SKM-1 treated with dmso at 0.1 percent for 144 hours (cell line): ENCODE measurements around the gene SLC4A1.

Experiments
- DNase-seq: peaks from one replicate; lab custom pipeline; 2025; ENCODE audit not compliant: unreplicated experiment; lab: John Stamatoyannopoulos, UW

SLC4A1 gene

GRCh38 chr17:44267818-44268490, at the start of gene SLC4A1:
TSS of gene SLC4A1 (minus strand) at chr17:44268135. CDS start at chr17:44262866, 5,269 bp downstream.
- DNase-seq, result no peak

GRCh38 chr17:44317545-44317944, 49.6 kb upstream of the SLC4A1 start:
- DNase-seq, result no peak

GRCh38 chr17:44315760-44316731, 48.1 kb upstream of the SLC4A1 start:
- DNase-seq, result no peak

GRCh38 chr17:44314869-44315661, 47.1 kb upstream of the SLC4A1 start:
- no peak for DNase-seq

GRCh38 chr17:44314524-44314868, 46.6 kb upstream of the SLC4A1 start:
- no peak for DNase-seq

DNA sequence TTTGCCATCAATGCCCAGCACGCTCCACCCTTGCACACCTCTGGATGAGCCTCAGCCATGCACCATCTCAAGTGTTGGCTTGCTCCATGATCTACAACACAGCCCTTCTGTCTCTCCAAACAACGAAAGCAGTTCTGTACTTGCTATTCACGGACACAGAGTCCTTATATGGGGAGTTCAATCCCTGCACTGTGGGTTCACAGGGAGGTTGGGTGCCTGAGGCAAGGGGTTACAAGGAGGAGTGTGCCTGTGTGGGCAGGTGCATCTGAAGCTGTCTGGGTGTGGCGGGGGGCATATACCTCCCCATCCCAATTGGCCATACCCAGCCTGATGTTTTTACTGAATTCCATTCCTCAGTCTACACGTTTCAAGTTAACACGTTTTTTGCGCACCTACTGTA, 46.1 kb upstream of the SLC4A1 start:
- no peak for DNase-seq

DNA sequence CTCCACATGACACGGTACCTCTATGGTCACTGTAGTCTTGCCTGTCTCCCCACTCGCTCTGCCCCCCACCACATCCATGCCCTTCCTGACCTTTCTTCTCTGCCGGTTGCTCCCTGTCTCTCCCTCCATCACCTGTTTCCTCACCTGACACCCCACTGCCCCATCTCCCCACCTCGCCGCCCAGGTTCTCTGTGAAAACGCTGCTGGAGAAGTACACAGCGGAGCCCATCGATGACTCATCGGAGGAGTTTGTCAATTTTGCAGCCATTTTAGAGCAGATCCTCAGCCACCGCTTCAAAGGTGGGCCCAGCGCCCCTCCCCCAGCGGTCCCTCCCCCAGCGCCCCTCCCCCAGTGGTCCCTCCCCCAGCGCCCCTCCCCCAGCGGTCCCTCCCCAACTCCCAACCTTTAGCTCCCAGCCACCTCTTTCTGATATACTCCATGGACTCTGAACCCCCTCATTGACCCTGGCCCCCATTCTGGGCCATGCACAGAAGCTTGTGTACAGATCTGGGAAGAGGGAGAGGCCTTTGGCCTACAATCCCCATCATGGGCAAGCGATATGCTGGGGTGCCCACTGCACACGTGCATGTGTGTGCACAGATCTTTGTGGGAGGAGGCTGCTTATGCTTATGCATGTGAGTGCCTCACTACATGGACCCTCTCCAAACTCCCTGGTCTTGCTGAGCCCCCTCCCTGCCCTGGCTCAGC, 44.6 kb upstream of the SLC4A1 start:
- DNase-seq, result no peak

DNA sequence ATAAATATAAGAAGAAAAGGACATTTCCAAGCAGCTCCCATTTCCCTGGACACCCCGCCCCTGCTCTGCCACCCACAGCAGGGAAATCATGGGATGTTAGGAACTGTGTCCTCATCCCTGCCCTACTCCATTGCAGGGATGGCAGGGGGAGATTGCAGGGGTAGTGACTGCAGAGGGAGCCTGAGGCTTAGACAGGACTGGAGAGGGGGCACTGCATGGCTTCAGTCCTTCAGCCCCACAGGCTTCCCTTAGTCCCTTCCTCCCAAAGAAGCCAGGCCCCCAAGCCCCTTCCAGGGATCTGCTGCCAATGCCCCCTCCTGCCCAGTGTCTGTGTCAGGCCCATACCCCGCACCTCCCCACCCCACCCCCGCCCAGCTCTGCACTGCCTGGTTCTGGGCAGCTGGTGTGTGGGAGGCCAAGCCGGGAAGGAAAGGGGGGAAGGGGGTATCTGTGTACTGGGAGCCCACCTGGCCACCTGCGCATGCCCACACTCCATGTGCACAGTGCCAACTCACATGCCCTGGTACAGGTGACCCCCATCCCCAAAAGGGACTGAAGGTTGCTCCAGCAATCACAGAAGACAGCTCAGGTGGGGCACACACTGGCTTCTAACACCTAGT, 43.7 kb upstream of the SLC4A1 start:
- DNase-seq, result no peak

DNA sequence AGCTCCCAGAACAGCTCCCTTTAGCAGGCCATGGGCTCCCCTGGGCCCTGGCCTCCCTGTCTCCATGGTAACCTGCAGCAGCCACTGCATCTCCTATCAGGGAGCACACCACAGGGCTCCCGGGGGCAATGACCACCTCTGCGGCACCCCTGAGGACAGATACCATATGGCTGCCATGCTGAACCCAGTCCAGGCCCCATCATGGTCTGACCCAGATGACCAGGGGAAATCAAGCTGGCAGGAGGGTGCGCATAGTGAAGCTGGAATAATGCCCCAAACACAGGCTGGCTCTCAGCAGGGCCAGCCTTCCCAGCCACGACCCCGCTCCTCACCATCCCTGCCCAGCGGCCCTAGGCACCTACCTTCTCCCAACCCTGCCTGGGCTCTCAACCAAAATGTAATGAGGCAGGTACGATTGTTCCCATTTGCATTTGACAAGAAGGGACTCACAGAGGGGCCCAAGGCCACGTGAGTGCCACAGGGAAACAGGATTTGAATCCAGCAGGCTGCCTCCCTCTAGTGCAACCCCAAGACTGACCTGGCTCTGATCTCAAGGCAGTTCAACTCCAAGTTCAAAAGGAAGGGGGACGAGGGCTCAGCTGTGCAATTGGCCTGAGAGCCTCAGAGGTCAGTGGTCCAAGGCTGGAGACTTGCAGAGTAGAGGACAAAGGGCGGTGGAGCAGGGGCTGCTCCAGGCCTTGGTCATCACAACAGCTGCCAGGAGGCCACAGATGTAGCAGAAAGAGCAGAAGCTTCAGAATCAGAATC, 42.9 kb upstream of the SLC4A1 start:
- no peak for DNase-seq

- DNase-seq, result no peak
Observed at GRCh38 chr17:44310188-44310587, 42.3 kb upstream of the SLC4A1 start.

- DNase-seq, result no peak
Observed at GRCh38 chr17:44309472-44309871, 41.5 kb upstream of the SLC4A1 start.

DNA sequence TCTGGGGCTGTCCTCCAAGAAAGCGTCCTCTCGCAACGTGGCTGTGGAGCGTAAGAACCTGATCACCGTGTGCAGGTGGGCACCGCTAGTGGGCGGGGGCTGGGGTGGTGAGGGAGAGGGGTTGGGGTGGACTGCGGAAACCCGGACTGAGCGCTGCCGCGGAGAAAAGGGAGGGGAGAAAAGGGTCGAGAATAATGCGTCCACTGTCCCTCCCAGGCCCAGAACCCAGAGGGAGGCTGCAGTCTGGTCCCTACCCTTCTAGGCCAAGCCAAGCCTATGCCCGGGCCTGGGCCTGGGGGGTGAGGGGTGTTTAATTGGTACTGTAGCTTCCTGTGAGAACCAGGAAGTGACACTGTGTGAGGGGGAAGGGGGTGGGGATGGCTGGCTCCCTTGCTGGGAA, 40.9 kb upstream of the SLC4A1 start:
- no peak for DNase-seq

DNA sequence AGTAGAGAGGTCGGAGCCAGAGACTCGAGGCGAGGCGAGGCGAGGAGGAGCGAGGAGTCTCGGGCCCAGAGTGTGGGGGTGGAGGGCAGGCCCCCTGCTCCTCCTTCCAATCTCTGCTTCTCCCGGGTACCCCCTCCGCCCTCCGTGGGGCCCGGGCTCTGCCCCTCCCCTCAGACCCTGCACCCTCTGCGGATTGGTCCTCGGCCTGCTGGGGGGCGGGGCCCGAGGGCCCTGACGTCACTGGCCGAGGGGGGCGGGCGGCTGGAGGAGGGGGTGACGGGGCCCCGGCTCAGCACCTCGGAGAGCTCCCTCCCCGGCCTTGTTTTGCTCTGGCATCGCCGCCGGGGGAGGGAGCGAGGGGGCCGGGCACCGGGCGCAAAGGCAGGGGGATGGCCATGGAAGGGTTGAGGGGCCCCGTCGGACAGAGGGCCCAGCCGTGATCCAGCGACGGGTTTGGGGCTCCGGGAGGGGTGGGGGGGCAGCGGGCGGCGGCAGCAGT, 40.4 kb upstream of the SLC4A1 start, which contains the start of gene RUNDC3A:
Gene RUNDC3A (plus strand): TSS at position 282 of the 499 bp plus-strand sequence. CDS start 232 bp downstream, outside the sequence.
- DNase-seq, result no peak

- no peak for DNase-seq
Observed at GRCh38 chr17:44307387-44308186, 39.7 kb upstream of the SLC4A1 start.

GRCh38 chr17:44304651-44305050, 36.7 kb upstream of the SLC4A1 start:
- DNase-seq, result no peak

- no peak for DNase-seq
Observed at GRCh38 chr17:44297975-44298374, 30.0 kb upstream of the SLC4A1 start.

GRCh38 chr17:44293509-44294226, 25.7 kb upstream of the SLC4A1 start:
- no peak for DNase-seq

DNA sequence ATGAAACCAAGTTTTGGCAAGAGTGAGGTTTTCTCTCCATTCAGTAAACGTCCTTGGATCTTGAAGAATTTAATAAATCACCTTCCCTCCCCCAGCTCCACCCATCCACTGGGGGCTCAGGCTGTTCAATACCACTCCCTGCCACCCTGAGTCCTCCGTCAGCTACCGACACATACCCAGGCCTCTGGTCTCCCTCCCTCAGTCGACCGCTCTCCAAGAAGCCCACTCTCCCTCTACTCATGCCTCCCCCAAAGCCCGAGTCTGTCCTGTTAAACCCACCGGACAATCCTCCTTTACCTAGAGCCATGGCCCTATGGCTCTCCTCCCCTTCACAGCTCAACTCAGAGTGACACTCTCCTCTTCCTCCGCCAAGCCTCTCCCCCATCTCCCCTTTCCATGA, 19.7 kb upstream of the SLC4A1 start:
- DNase-seq, result no peak
